Kidney glomerular epithelial cell (primary cell): ENCODE measurements around the gene RPL12.

Source experiments
- DNase-seq: peaks from one replicate; lab custom pipeline; 2025; lab: John Stamatoyannopoulos, UW

The RPL12 gene

GRCh38 chr9:127403507-127404192 lies 47.6 kb downstream of the RPL12 start:
- no peak for DNase-seq

- no peak for DNase-seq
Measured at GRCh38 chr9:127402401-127403090, 48.7 kb downstream of the RPL12 start.

GRCh38 chr9:127399736-127400269 lies 51.4 kb downstream of the RPL12 start:
- no peak for DNase-seq

GRCh38 chr9:127398715-127399400 lies 52.3 kb downstream of the RPL12 start:
- no peak for DNase-seq

- no peak for DNase-seq
Measured at GRCh38 chr9:127398275-127398647, 52.9 kb downstream of the RPL12 start.
